GM12891 (cell line): Measurements from ENCODE around the gene SRCIN1.

ENCODE experiments used
- DNase-seq: peaks from one replicate; pipeline ENCODE4 v3.0.0; 2011; ENCODE audit warnings: low spot score; ENCODE audit not compliant: insufficient read length
- FAIRE-seq: peaks from 2 replicates; lab custom pipeline; 2011; peaks lifted over from hg19 to GRCh38; lab: Jason Lieb, UNC
- PAX5 ChIP-seq: IDR thresholded peaks from 2 replicates; pipeline ENCODE4 v1.6.1; 2011; ENCODE audit warnings: low read length, moderate library complexity, mild to moderate bottlenecking; ENCODE audit not compliant: insufficient read depth, severe bottlenecking
- POLR2A ChIP-seq: IDR thresholded peaks from 2 replicates; pipeline ENCODE4 v1.6.1; 2011; ENCODE audit warnings: low read depth, low read length, control low read depth
- POLR2AphosphoS5 ChIP-seq: IDR thresholded peaks from 2 replicates; pipeline ENCODE4 v1.6.1; 2011; ENCODE audit warnings: low read depth, low read length, control low read depth
- POU2F2 ChIP-seq: IDR thresholded peaks from 2 replicates; pipeline ENCODE4 v1.6.1; 2011; ENCODE audit warnings: low read depth, mild to moderate bottlenecking, control low read depth, low read length, moderate library complexity
- SPI1 ChIP-seq: IDR thresholded peaks from 2 replicates; pipeline ENCODE4 v1.6.1; 2011; ENCODE audit warnings: low read depth, low read length, control low read depth
- TAF1 ChIP-seq: IDR thresholded peaks from 2 replicates; pipeline ENCODE4 v1.6.1; 2011; ENCODE audit warnings: low read depth, low read length, control low read depth

Gene SRCIN1

GRCh38 chr17:38587947-38588787 lies 17.6 kb downstream of the SRCIN1 start:
- TF ChIP-seq POLR2AphosphoS5 (no peak), POU2F2 (no peak), TAF1 (no peak), SPI1 (no peak), POLR2A (no peak), PAX5 (no peak)
- no peak for DNase-seq

GRCh38 chr17:38587203-38587602 lies 18.5 kb downstream of the SRCIN1 start:
- no peak for DNase-seq
- FAIRE-seq: no peak
- no peak for TF ChIP-seq POLR2A
- no peak for TF ChIP-seq POU2F2
- TF ChIP-seq PAX5: no peak
- TF ChIP-seq TAF1: no peak
- TF ChIP-seq SPI1: no peak
- no peak for TF ChIP-seq POLR2AphosphoS5

More at GRCh38 chr17:38587947-38588787, 17.6 kb downstream of the SRCIN1 start:
- FAIRE-seq: no peak

GRCh38 chr17:38586788-38587187 lies 19.0 kb downstream of the SRCIN1 start:
- TF ChIP-seq POLR2AphosphoS5 (no peak), TAF1 (no peak), PAX5 (no peak), POU2F2 (no peak), POLR2A (no peak), SPI1 (no peak)
- DNase-seq: no peak
- FAIRE-seq: no peak

- FAIRE-seq (no peak), DNase-seq (no peak)
- TF ChIP-seq SPI1 (no peak), POU2F2 (no peak), PAX5 (no peak), POLR2AphosphoS5 (no peak), POLR2A (no peak), TAF1 (no peak)
Measured at GRCh38 chr17:38585918-38586529, 19.7 kb downstream of the SRCIN1 start.

- FAIRE-seq: no peak
- TF ChIP-seq SPI1 (no peak), POLR2A (no peak), TAF1 (no peak), POLR2AphosphoS5 (no peak), POU2F2 (no peak), PAX5 (no peak)
- DNase-seq: no peak
Measured at GRCh38 chr17:38585056-38585917, 20.5 kb downstream of the SRCIN1 start.

- DNase-seq (peak; percentile 84), FAIRE-seq (no peak)
- TF ChIP-seq POU2F2: no peak
- TF ChIP-seq POLR2AphosphoS5: no peak
- TF ChIP-seq PAX5: no peak
- TF ChIP-seq SPI1: no peak
- no peak for TF ChIP-seq TAF1
- TF ChIP-seq POLR2A: no peak
Measured at GRCh38 chr17:38584350-38584925, 21.3 kb downstream of the SRCIN1 start.

GRCh38 chr17:38583828-38584349 lies 21.9 kb downstream of the SRCIN1 start:
- TF ChIP-seq TAF1 (no peak), PAX5 (no peak)
- FAIRE-seq (no peak), DNase-seq (no peak)

GRCh38 chr17:38583176-38583575 lies 22.6 kb downstream of the SRCIN1 start:
- no peak for FAIRE-seq

GRCh38 chr17:38582069-38582468 lies 23.7 kb downstream of the SRCIN1 start:
- no peak for FAIRE-seq
- TF ChIP-seq TAF1 (no peak), SPI1 (no peak), POU2F2 (no peak), POLR2AphosphoS5 (no peak), POLR2A (no peak), PAX5 (no peak)

More at GRCh38 chr17:38583176-38583575, 22.6 kb downstream of the SRCIN1 start:
- no peak for DNase-seq
- TF ChIP-seq TAF1 (no peak), POU2F2 (no peak), POLR2A (no peak), POLR2AphosphoS5 (no peak), PAX5 (no peak), SPI1 (no peak)

GRCh38 chr17:38579934-38580333 lies 25.8 kb downstream of the SRCIN1 start:
- no peak for FAIRE-seq
- no peak for DNase-seq
- no peak for TF ChIP-seq POLR2AphosphoS5
- TF ChIP-seq SPI1: no peak
- no peak for TF ChIP-seq POU2F2
- no peak for TF ChIP-seq PAX5
- no peak for TF ChIP-seq POLR2A
- no peak for TF ChIP-seq TAF1

More at GRCh38 chr17:38582069-38582468, 23.7 kb downstream of the SRCIN1 start:
- DNase-seq: no peak
